CD14-positive monocyte (primary cell): ENCODE results near the gene ENPEP. TPM values are rescaled to one million over a fixed set of nuclear protein-coding genes. Genes with fewer than 3 reads are reported as not detected.

Source experiments
- DNase-seq, 3 donors: peaks; one replicate each; pipeline ENCODE4 v3.0.0-alpha.2; 2011 to 2022
- H2AFZ ChIP-seq: 2 replicates; pipeline ENCODE4 v1.6.0; 2012; ENCODE audit warnings: mild to moderate bottlenecking, low read depth, low read length, inconsistent platforms; ENCODE audit not compliant: insufficient read depth, poor library complexity, severe bottlenecking
- H3K27ac ChIP-seq, 2 donors: 1 replicate in 1 of 2; 2 replicates in 1 of 2; pipeline ENCODE4 v1.5.1; 2012 to 2013; ENCODE audit warnings: low read length in 2 of 2, control low read depth in 1 of 2, inconsistent platforms in 1 of 2, low read depth in 1 of 2, mild to moderate bottlenecking in 1 of 2
- H3K27me3 ChIP-seq, 2 donors: one replicate each; pipeline versions ENCODE4 v1.6.0 to v1.6.1; 2011 to 2013; ENCODE audit warnings: low read length in 2 of 2; ENCODE audit not compliant: control insufficient read depth in 2 of 2, insufficient read depth in 2 of 2
- H3K36me3 ChIP-seq, 2 donors: replicated peaks in 1 of 2; 1 replicate in 1 of 2; 2 replicates in 1 of 2; pipeline versions ENCODE4 v1.5.1 to v1.6.1; 2012 to 2013; ENCODE audit warnings: low read length in 2 of 2, control low read depth in 1 of 2, inconsistent platforms in 1 of 2, mild to moderate bottlenecking in 1 of 2; ENCODE audit not compliant: insufficient read depth in 2 of 2, control insufficient read depth in 1 of 2
- H3K4me1 ChIP-seq, 2 donors: 1 replicate in 1 of 2; 2 replicates in 1 of 2; pipeline versions ENCODE4 v1.5.1 to v1.6.1; 2012 to 2013; ENCODE audit warnings: low read length in 2 of 2, control low read depth in 1 of 2, inconsistent platforms in 1 of 2, mild to moderate bottlenecking in 1 of 2, moderate library complexity in 1 of 2; ENCODE audit not compliant: insufficient read depth in 2 of 2, control insufficient read depth in 1 of 2
- H3K4me2 ChIP-seq: replicated peaks from 2 replicates; pipeline ENCODE3; 2012; ENCODE audit warnings: low read length, moderate library complexity, mild to moderate bottlenecking; ENCODE audit not compliant: poor library complexity, severe bottlenecking; ENCODE audit errors: extremely low read depth
- H3K4me3 ChIP-seq, 3 experiments: fragments of 200-600 bp in 1 of 3; sonication (generic) in 1 of 3; replicated peaks in 1 of 3; 1 replicate in 2 of 3; 2 replicates in 1 of 3; pipeline ENCODE4 v1.5.1; 2011 to 2013; ENCODE audit warnings: low read length in 3 of 3, mild to moderate bottlenecking in 3 of 3, control low read depth in 2 of 3, low read depth in 2 of 3, inconsistent platforms in 1 of 3, moderate library complexity in 1 of 3
- H3K79me2 ChIP-seq: 2 replicates; pipeline ENCODE4 v1.6.0; 2012; ENCODE audit warnings: mild to moderate bottlenecking, control low read depth, inconsistent platforms, low read length, moderate library complexity; ENCODE audit not compliant: insufficient read depth
- H3K9ac ChIP-seq: 2 replicates; pipeline ENCODE4 v1.6.0; 2017; ENCODE audit warnings: low read length, mild to moderate bottlenecking; ENCODE audit not compliant: insufficient read depth, poor library complexity, severe bottlenecking
- H3K9me3 ChIP-seq, 2 donors: replicated peaks in 1 of 2; 1 replicate in 1 of 2; 2 replicates in 1 of 2; pipeline versions ENCODE4 v1.5.1 to v1.6.1; 2012 to 2013; ENCODE audit warnings: low read length in 2 of 2, control low read depth in 1 of 2; ENCODE audit not compliant: control insufficient read depth in 1 of 2, insufficient read depth in 1 of 2
- H4K20me1 ChIP-seq: 2 replicates; pipeline ENCODE4 v1.6.0; 2012; ENCODE audit warnings: mild to moderate bottlenecking, low read length, control low read depth, moderate library complexity; ENCODE audit not compliant: insufficient read depth
- H3K27ac Mint-ChIP-seq, 7 donors: one replicate each; pipeline ENCODE4 v1.8.0; 2020; ENCODE audit warnings: mild to moderate bottlenecking in 7 of 7, mixed read lengths in 7 of 7, moderate library complexity in 6 of 7, inconsistent platforms in 2 of 7
- H3K27me3 Mint-ChIP-seq, 3 donors: one replicate each; pipeline ENCODE4 v1.8.0; 2021 to 2022; ENCODE audit warnings: low read depth in 3 of 3, mild to moderate bottlenecking in 3 of 3, mixed read lengths in 3 of 3, moderate library complexity in 3 of 3, inconsistent platforms in 1 of 3
- H3K36me3 Mint-ChIP-seq, 2 donors: one replicate each; pipeline ENCODE4 v1.8.0; 2020; ENCODE audit warnings: mixed read lengths in 2 of 2, inconsistent platforms in 1 of 2, mild to moderate bottlenecking in 1 of 2
- H3K4me1 Mint-ChIP-seq: one replicate; pipeline ENCODE4 v1.8.0; 2020; ENCODE audit warnings: mild to moderate bottlenecking, mixed read lengths
- H3K4me3 Mint-ChIP-seq, 2 donors: one replicate each; pipeline ENCODE4 v1.8.0; 2020; ENCODE audit warnings: mild to moderate bottlenecking in 2 of 2, mixed read lengths in 2 of 2, moderate library complexity in 1 of 2
- H3K9me3 Mint-ChIP-seq, 7 donors: one replicate each; pipeline ENCODE4 v1.8.0; 2020 to 2022; ENCODE audit warnings: mixed read lengths in 7 of 7, mild to moderate bottlenecking in 6 of 7, moderate library complexity in 6 of 7, inconsistent platforms in 2 of 7
- WGBS: methylation state at CpG from one replicate; pipeline ENCODE4 v1.1.5; 2013; ENCODE audit warnings: missing lambda C conversion rate; ENCODE audit not compliant: insufficient coverage; 5-methylcytosine and 5-hydroxymethylcytosine counted together
- intact Hi-C, 2 donors: fragments of 100-400 bp; cut with micrococcal nuclease; formaldehyde crosslinking; loops; one replicate each; pipeline versions ENCODE4 v1.15.0 to v1.15.1; 2023
- polyA plus RNA-seq, 3 donors: library from polyadenylated mRNA; depleted of rRNA in 1 of 3; unstranded in 2 of 3; stranded (reverse) in 1 of 3; fragments of 300-500 nt in 2 of 3; fragments of >200 nt in 1 of 3; fragmentation: Illumina TruSeq in 2 of 3; gene quantifications; 1 replicate in 2 of 3; 2 replicates in 1 of 3; pipeline ENCODE4 v1.2.3, GENCODE V29; 2012 to 2021
- TF ChIP-seq, protein P1 (sequence below): fragments of 200-600 bp; IDR thresholded peaks from one replicate; pipeline ENCODE4 v1.8.0; 2022; ENCODE audit warnings: antibody characterized with exemption, mild to moderate bottlenecking

ENPEP gene
- polyA plus RNA-seq, 3 donors: not detected

- no peak overlapping the region for H3K27ac Mint-ChIP-seq
- WGBS: 5% methylated on average over 47 of the region's 54 CpGs
- peak overlapping the region in 1 of 2 donors; percentile 63 for H3K4me3 Mint-ChIP-seq
Observed at GRCh38 chr4:110610940-110611831, 135.2 kb downstream of the ENPEP start.

GRCh38 chr4:110611968-110612447 is 136.1 kb downstream of the ENPEP start:
- Mint-ChIP-seq H3K4me1 (peaks cover 4% of the 10 kb centered on the region), H3K27ac (no peak overlapping the region), H3K4me3 (peak overlapping the region in 1 of 2 donors; percentile 51), H3K27me3 (peaks cover 86 to 93% (median 89%) of the 10 kb centered on the region in 3 donors), H3K36me3 (no peaks in the 10 kb centered on the region), H3K9me3 (peaks cover 0 to 33% (median 20%) of the 10 kb centered on the region in 7 donors)
- WGBS: 9% methylated on average over 21 of the region's 30 CpGs
- Histone ChIP-seq H3K9ac (no peak overlapping the region), H3K9me3 (peaks cover 3 to 59% of the 10 kb centered on the region in 2 donors), H2AFZ (no peak overlapping the region), H4K20me1 (no peaks in the 10 kb centered on the region), H3K4me3 (no peak overlapping the region), H3K4me2 (no peak overlapping the region), H3K36me3 (no peaks in the 10 kb centered on the region), H3K27me3 (peaks cover 89 to 98% of the 10 kb centered on the region in 2 donors), H3K4me1 (no peaks in the 10 kb centered on the region), H3K27ac (no peak overlapping the region), H3K79me2 (no peaks in the 10 kb centered on the region)
- no peak for DNase-seq
- TF ChIP-seq, protein P1, sequence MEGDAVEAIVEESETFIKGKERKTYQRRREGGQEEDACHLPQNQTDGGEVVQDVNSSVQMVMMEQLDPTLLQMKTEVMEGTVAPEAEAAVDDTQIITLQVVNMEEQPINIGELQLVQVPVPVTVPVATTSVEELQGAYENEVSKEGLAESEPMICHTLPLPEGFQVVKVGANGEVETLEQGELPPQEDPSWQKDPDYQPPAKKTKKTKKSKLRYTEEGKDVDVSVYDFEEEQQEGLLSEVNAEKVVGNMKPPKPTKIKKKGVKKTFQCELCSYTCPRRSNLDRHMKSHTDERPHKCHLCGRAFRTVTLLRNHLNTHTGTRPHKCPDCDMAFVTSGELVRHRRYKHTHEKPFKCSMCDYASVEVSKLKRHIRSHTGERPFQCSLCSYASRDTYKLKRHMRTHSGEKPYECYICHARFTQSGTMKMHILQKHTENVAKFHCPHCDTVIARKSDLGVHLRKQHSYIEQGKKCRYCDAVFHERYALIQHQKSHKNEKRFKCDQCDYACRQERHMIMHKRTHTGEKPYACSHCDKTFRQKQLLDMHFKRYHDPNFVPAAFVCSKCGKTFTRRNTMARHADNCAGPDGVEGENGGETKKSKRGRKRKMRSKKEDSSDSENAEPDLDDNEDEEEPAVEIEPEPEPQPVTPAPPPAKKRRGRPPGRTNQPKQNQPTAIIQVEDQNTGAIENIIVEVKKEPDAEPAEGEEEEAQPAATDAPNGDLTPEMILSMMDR: no peak
- intact Hi-C loops: no loop called here

More at GRCh38 chr4:110610940-110611831, 135.2 kb downstream of the ENPEP start:
- Mint-ChIP-seq H3K4me1 (peaks cover 4% of the 10 kb centered on the region), H3K27me3 (peaks cover 78 to 85% (median 81%) of the 10 kb centered on the region in 3 donors), H3K36me3 (no peaks in the 10 kb centered on the region), H3K9me3 (peaks cover 0 to 35% (median 18%) of the 10 kb centered on the region in 7 donors)
- Histone ChIP-seq H3K36me3 (no peaks in the 10 kb centered on the region), H2AFZ (no peak overlapping the region), H3K27me3 (peaks cover 81 to 90% of the 10 kb centered on the region in 2 donors), H3K4me1 (no peaks in the 10 kb centered on the region), H3K79me2 (no peaks in the 10 kb centered on the region), H3K9ac (no peak overlapping the region), H4K20me1 (no peaks in the 10 kb centered on the region), H3K9me3 (peaks cover 3 to 55% of the 10 kb centered on the region in 2 donors), H3K27ac (no peak overlapping the region), H3K4me2 (no peak overlapping the region), H3K4me3 (no peak overlapping the region)
- TF ChIP-seq, protein P1: no peak
- no peak for DNase-seq
- intact Hi-C loops: no loop called here
